ENCODE results near the gene ENKD1.
A peak's percentile ranks its signal among the peaks of the same experiment; 100 is the strongest.

Gene ENKD1

DNA sequence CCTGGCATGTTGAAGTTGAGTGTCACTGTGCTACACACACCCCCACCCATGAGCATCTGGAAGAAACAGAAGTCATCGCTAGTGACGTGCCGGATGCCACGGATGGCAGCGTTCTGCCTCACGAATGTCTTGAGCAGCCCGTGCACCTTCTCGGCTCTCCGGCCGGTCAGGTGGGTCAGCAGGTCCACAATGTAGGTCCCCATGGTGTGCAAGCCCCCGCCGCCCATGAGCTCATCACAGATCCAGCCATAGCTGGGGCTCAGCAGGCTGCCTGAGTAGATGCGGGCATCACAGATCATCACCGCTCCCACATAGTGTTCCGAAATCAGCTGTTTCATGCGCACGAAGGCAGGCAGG lies 9.0 kb upstream of the ENKD1 start:
- no peak overlapping the region for H3K4me3 ChIP-seq (ENCODE audit: low read depth, low read length)
- TF ChIP-seq, protein P1, sequence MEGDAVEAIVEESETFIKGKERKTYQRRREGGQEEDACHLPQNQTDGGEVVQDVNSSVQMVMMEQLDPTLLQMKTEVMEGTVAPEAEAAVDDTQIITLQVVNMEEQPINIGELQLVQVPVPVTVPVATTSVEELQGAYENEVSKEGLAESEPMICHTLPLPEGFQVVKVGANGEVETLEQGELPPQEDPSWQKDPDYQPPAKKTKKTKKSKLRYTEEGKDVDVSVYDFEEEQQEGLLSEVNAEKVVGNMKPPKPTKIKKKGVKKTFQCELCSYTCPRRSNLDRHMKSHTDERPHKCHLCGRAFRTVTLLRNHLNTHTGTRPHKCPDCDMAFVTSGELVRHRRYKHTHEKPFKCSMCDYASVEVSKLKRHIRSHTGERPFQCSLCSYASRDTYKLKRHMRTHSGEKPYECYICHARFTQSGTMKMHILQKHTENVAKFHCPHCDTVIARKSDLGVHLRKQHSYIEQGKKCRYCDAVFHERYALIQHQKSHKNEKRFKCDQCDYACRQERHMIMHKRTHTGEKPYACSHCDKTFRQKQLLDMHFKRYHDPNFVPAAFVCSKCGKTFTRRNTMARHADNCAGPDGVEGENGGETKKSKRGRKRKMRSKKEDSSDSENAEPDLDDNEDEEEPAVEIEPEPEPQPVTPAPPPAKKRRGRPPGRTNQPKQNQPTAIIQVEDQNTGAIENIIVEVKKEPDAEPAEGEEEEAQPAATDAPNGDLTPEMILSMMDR (IDR thresholded peaks at IDR 0.05; ENCODE audit: control insufficient read depth, extremely low read depth, insufficient read depth), result no peak
- DNase-seq (ENCODE audit: low read depth), result no peak

GRCh38 chr16:67674851-67675578 lies 8.5 kb upstream of the ENKD1 start:
- no peak overlapping the region for H3K4me3 ChIP-seq (ENCODE audit: low read depth, low read length)
- no peak for DNase-seq (ENCODE audit: low read depth)
- TF ChIP-seq, protein P1 (IDR thresholded peaks at IDR 0.05; ENCODE audit: control insufficient read depth, extremely low read depth, insufficient read depth), result no peak

GRCh38 chr16:67673712-67674580 lies 7.4 kb upstream of the ENKD1 start:
- peak; percentile 74 for DNase-seq (ENCODE audit: low read depth)
- TF ChIP-seq, protein P1 (IDR thresholded peaks at IDR 0.05; ENCODE audit: control insufficient read depth, extremely low read depth, insufficient read depth), result no peak
- H3K4me3 ChIP-seq (ENCODE audit: low read depth, low read length), result no peak overlapping the region

DNA sequence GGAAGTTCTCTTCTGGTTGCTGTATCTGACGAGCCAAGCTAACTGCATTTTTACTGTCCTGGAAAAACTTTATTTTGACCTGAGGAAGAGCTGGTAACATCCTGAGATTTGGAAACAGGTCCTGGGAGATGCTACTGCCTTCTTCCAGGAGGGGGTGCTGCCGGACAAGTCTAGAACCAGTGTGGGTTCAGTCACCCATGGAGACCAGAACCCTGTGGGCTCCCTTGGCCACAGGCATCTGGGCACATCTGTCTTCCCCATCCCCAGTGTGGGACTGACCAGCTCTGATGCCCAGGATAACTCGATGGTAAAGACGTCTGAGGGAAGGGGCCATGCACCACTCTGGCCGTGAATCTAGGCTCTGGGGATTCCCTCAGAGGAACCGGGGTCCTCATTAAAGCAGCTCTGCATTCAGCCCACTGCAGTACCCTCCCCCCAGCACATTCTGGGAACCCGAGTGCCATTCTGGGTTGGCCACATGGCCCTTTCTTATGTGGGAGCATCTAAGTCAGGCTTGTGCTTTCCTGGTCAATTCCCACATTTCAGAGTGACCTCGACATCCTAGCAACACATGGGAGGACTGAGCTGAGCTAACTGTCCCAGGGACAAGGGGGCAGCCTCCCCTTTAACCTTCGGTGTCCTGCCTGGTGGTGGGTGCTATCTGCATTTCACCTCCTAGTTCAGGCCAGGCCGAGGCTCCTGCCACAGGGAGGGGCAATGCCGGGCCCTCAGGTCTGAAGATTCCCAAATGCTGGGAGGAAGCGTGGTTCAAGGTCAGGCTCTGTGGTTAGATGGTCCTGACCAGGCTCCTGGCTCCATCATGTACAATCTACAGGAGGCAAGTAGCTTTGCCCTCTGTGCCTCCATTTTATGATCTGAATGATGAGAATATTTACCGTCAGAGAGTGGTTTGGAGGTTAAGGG lies 6.5 kb upstream of the ENKD1 start:
- no peak for DNase-seq (ENCODE audit: low read depth)
- no peak overlapping the region for H3K4me3 ChIP-seq (ENCODE audit: low read depth, low read length)
- TF ChIP-seq, protein P1 (IDR thresholded peaks at IDR 0.05; ENCODE audit: control insufficient read depth, extremely low read depth, insufficient read depth), result peak; percentile 91

DNA sequence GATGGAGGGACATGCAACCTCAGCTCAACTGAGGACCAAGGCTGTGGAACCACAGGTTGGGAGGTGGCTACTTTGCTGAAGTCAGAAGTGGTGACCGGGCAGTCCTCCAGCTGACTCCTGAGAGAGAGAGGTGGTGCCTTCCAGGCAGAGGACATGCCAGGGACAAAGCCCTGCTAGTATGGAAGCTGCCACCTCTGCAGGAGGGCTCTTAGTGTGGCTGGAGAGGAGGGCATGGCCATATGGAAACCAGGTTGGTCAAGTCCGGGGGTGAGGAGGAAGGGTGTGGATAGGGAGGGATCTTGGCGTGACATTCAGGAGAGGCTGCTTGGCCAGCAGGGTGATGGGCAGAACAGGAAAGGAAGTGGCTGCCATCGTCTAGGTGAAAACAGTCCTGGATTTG lies 5.8 kb upstream of the ENKD1 start:
- no peak overlapping the region for H3K4me3 ChIP-seq (ENCODE audit: low read depth, low read length)
- no peak for DNase-seq (ENCODE audit: low read depth)
- TF ChIP-seq, protein P1 (IDR thresholded peaks at IDR 0.05; ENCODE audit: control insufficient read depth, extremely low read depth, insufficient read depth), result no peak

GRCh38 chr16:67669499-67670101 lies 3.0 kb upstream of the ENKD1 start:
- TF ChIP-seq, protein P1 (IDR thresholded peaks at IDR 0.05; ENCODE audit: control insufficient read depth, extremely low read depth, insufficient read depth), result no peak
- no peak overlapping the region for H3K4me3 ChIP-seq (ENCODE audit: low read depth, low read length)
- no peak for DNase-seq (ENCODE audit: low read depth)
